Measurements from ENCODE around the gene EEF1A2. TPM values are rescaled to one million over a fixed set of nuclear protein-coding genes. Genes with fewer than 3 reads are reported as not detected.
A peak's percentile ranks its signal among the peaks of the same experiment; 100 is the strongest.

Gene EEF1A2
- total and polyA plus RNA-seq, 2 of the 4 experiments (the other 2 are of a cell fraction), result 1.3 to 4.6 TPM

- no peaks in the 10 kb centered on the region for H3K9me1 ChIP-seq (ENCODE audit: insufficient read depth, low read length)
- H3K4me1 ChIP-seq (ENCODE audit: control insufficient read depth, insufficient read depth, low read length), result 0 out of 2 replicates have a peak, but pooled peaks cover 3% of the 10 kb centered on the region
- H2AK5ac ChIP-seq (ENCODE audit: low read depth, low read length), result no peak overlapping the region
- no peak overlapping the region for H3K14ac ChIP-seq (replicated peaks; ENCODE audit: low read depth, low read length)
- no peak for ATAC-seq (ENCODE audit: low read depth)
- no peak overlapping the region for H2AFZ ChIP-seq (replicated peaks; ENCODE audit: low read length, poor library complexity)
- 80% methylated on average over 8 of the region's 27 CpGs; no CpG with 5 or more reads in 1 of the 2 experiments for WGBS, 2 experiments (ENCODE audit: extremely low coverage in 2 of 2, insufficient read length in 1 of 2)
- H3K36me3 ChIP-seq (ENCODE audit: control insufficient read depth, insufficient read depth, low read length), result no peaks in the 10 kb centered on the region
- TF ChIP-seq BHLHE40 (IDR thresholded peaks at IDR 0.05; ENCODE audit: low read depth, low read length), result peak; percentile 24; the same call in 1 of the 2 replicates
- no peak for TF ChIP-seq FOS (IDR thresholded peaks at IDR 0.05; ENCODE audit: low read depth, low read length)
- H4K91ac ChIP-seq (ENCODE audit: insufficient read depth, low read depth, low read length), result no peak overlapping the region
- dilution Hi-C loops (cut with HindIII; ENCODE audit: low sequenced_read_pairs, unreplicated experiment) (no loop called here), in situ Hi-C loops (cut with MboI; ENCODE audit: low sequenced_read_pairs) (no loop called here), intact Hi-C loops (cut with micrococcal nuclease) (no loop called here)
- no peak overlapping the region for H3K18ac ChIP-seq (ENCODE audit: low read depth, low read length)
- H3K4me2 ChIP-seq (ENCODE audit: low read depth, low read length), result no peak overlapping the region
- H3K4ac ChIP-seq (ENCODE audit: low read depth, low read length), result no peak overlapping the region
- H3K4me3 ChIP-seq (ENCODE audit: insufficient read depth, low read depth, low read length), result no peak overlapping the region
- ChIA-PET POLR2A (ENCODE audit: unreplicated experiment) (interaction anchor here (0.6 kb wide), 1 partner anchor 27 kb away, joined by 5 read pairs; no protein-coding TSS in a partner anchor), CTCF (no interaction called here)
- no peak for DNase-seq
- no peak overlapping the region for H3K9ac ChIP-seq (ENCODE audit: low read depth, low read length)
- no peak overlapping the region for H2BK120ac ChIP-seq (ENCODE audit: low read depth, low read length)
- no peak overlapping the region for H2BK15ac ChIP-seq (ENCODE audit: low read depth, low read length)
- peaks cover 22% of the 10 kb centered on the region for H3K9me3 ChIP-seq (ENCODE audit: control insufficient read depth, insufficient read depth, low read length)
- no peak overlapping the region for H3K27ac ChIP-seq (ENCODE audit: insufficient read depth, low read length)
- H4K5ac ChIP-seq (ENCODE audit: low read depth, low read length), result no peak overlapping the region
- no peak overlapping the region for H3K56ac ChIP-seq (ENCODE audit: extremely low read depth, insufficient read depth, low read length)
- H4K20me1 ChIP-seq (ENCODE audit: insufficient read depth, low read length), result no peaks in the 10 kb centered on the region; the same call in 1 of the 2 replicates
- no peak overlapping the region for H2BK20ac ChIP-seq (ENCODE audit: low read depth, low read length)
- no TSS peak for BruUV-seq (replicated peaks)
- no peak overlapping the region for H2AK9ac ChIP-seq (replicated peaks; ENCODE audit: low read depth, low read length, poor library complexity)
- no peaks in the 10 kb centered on the region for H3K79me1 ChIP-seq (ENCODE audit: low read depth in 1 of 2, low read length in 2 of 2)
- H3K27me3 ChIP-seq (ENCODE audit: control insufficient read depth, insufficient read depth, low read length), result peaks cover 48% of the 10 kb centered on the region
- H4K8ac ChIP-seq (ENCODE audit: low read depth in 2 of 2, low read length in 2 of 2), result no peak overlapping the region
- no peak overlapping the region for H3K23ac ChIP-seq (ENCODE audit: low read depth, low read length)
- no peak overlapping the region for H2BK5ac ChIP-seq (ENCODE audit: low read depth, low read length, poor library complexity, severe bottlenecking)
Measured at GRCh38 chr20:63500902-63501817, 2.3 kb upstream of the EEF1A2 start.

All from IMR-90 (cell line).